HG03342 (cell line): ENCODE results near the gene EYS.
"Not testable (repeated sequence)": the region's sequence is repeated elsewhere in the genome, so short reads cannot be mapped to it uniquely, and the experiment has no call there.

Experiments
- ATAC-seq: cut with Tn5 transposase; IDR thresholded peaks from one replicate; pipeline ENCODE4 v1.9.1; 2021; ENCODE audit warnings: mild to moderate bottlenecking, moderate library complexity; ENCODE audit not compliant: unreplicated experiment

EYS gene

DNA sequence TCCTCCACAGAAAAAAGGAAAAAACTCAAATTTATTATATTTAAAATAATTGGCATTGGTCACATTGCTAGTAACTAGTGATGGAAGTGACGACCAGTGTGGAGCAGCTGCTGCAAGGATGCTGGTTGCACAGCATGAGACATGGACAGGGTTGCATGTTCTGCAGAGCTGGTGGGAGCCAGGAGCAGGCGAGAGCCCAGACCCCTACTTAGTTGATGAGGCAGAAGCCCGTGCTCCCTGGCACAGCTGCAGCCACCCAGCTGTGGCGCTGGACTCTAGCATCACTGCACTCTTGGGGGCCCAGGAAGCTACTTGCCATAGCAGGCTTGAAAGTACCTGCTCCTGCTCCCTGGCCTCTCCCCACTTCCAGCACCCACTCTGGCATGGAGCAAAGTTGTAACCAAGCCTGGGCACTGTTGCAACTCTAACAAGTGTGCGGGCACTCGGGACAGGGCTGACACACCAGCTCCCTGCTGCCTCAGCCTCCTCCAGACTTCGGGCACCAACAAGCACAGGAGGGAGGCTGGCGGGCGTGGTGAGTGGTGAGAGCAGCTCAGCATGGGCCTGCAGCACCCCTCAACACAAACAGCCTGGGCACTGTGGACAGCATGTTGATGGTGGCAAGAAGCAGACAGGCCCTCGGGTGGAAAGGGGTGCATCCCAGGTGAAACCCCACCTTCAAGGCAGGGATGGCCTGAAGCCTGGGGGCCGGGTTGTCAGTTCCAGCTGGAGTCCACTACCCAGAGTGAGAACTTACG is 69.6 kb downstream of the EYS start:
- ATAC-seq: no peak

GRCh38 chr6:65633501-65633900 is 73.5 kb downstream of the EYS start:
- ATAC-seq: no peak

- ATAC-seq: no peak
Observed at GRCh38 chr6:65631711-65632110, 75.3 kb downstream of the EYS start.

DNA sequence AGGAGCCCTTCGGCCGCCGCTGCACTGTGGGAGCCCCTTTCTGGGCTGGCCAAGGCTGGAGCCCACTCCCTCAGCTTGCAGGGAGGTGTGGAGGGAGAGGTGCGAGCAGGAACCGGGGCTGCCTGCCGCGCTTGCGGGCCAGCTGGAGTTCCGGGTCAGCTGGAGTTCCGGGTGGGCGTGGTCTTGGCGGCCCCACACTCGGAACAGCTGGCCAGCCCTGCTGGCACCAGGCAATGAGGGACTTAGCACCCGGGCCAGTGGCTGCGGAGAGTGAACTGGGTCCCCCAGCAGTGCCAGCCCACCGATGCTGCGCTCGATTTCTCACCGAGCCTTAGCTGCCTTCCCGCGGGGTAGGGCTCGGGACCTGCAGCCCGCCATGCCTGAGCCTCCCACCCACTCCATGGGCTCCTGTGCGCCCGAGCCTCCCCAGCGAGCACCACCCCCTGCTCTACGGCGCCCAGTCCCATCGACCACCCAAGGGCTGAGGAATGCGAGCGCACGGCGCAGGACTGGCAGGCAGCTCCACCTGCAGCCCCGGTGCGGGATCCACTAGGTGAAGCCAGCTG is 79.5 kb downstream of the EYS start:
- ATAC-seq: not testable (repeated sequence)

- ATAC-seq: no peak
Observed at GRCh38 chr6:65627015-65627414, 80.0 kb downstream of the EYS start.

DNA sequence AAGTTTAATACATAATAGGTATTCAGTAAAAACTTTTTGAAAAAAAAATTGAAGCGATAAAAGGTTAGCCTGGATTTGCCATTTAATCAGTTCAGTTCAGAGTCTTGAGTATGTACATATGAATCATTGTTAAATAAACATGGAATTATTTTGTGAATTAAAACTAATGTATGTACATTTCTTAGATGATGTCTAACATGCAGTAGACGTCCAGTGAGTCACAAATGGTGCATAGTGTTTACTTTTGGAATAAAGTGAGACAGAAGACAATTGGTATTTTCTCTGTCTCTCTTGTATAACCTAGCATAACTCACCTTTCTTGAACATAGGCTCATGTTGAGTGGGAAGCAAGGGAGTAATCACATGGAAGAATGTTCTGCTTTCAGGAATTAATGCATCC is 83.5 kb downstream of the EYS start:
- no peak for ATAC-seq

DNA sequence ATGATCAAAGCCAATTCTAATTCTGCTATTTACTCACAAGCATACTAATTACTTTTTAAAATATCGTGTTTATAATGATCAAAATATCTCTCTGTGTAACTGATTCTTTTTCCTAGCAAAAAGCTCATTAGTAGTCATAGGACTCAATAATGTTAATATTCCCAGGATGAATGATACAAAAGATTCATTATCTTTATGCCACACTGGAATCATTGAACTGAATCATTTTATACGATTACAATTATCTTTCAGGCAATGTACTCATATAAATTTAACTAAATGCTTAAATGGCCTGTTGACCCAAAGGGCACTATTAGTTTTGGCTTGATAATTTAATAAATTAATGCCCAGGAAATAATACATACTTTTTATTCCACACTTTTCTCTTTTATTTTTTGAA is 96.3 kb downstream of the EYS start:
- no peak for ATAC-seq

- no peak for ATAC-seq
Observed at GRCh38 chr6:65595540-65595939, 111.5 kb downstream of the EYS start.

- no peak for ATAC-seq
Observed at GRCh38 chr6:65570340-65570739, 136.7 kb downstream of the EYS start.

DNA sequence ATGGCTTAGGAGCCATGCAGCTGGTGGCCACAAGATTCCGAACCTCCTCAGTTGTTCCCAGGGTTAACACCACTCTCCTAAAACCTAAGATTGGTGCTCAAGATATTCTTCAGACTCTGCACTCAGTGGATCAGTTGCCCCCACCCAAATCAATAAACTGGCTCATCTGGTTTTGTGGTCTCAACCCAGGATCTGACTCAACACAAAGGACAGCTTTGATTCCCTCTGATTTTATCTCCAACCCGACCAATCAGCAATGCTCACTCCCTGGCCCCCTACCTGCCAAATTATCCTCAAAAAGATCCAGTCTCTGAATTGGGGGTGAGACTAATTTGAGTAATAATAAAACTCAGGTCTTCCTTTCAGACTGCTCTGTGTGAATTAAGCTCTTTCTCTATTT is 137.5 kb downstream of the EYS start:
- no peak for ATAC-seq

GRCh38 chr6:65569056-65569455 is 138.0 kb downstream of the EYS start:
- ATAC-seq: not testable (repeated sequence)

- no peak for ATAC-seq
Observed at GRCh38 chr6:65566117-65566516, 140.9 kb downstream of the EYS start.

DNA sequence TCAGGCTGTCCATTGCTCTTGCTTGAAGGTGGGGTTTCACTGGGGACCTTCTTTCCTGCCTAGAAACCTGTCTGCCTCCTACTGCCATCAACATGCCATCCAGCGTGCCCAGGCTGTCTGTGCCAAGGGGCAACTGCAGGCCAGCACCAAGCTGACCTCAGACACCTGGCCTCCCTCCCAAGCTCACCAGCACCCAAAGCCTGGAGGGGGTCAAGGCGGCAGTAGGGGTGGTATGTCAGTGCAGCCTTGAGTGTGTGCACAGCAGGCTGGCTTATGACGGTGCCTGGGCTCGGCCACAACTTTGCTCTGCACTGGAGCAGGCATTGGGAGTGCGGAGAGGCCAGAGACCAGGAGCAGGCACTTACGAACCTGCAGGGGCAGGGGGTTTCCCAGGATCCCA is 149.0 kb downstream of the EYS start:
- no peak for ATAC-seq

DNA sequence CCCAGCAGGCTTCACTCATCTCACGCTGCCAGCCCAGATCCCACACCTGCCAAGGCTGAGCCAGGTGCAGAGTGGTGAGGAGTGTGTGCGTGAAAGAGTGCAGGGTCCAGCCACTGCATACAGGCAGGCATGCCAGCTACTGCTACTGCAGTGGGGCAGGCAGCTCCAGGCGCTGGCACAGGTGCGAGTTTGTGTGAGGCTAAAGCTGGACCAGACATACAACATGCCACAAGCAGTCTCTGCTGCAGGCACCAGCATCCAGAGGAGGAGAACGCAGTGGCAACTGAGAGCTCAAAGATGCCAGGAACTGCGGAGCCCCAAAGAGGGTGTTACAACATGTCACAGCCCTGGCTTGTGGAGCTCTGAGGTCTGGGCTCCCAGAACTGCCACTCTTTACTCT is 149.8 kb downstream of the EYS start:
- ATAC-seq: no peak

DNA sequence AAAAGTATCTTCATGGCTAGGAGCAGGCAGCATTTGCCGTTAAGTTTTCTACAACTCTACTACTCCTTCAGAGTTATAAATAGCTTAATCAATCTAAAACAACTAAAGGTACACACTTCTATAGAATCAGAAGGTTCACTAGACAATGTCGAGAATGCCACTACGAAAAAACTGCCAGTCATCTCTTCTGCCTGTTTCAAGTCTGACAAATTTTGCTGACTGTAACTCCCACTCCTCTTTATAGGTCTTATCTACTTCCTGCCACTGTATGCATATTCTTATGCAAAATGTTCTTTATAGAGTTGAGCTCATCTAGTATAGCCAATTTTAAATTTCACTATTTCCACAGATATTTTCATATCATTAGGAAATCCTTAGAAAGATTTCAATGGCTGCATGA is 160.1 kb downstream of the EYS start:
- ATAC-seq: no peak

GRCh38 chr6:65545920-65546319 is 161.1 kb downstream of the EYS start:
- no peak for ATAC-seq

GRCh38 chr6:65538644-65539043 is 168.4 kb downstream of the EYS start:
- no peak for ATAC-seq

DNA sequence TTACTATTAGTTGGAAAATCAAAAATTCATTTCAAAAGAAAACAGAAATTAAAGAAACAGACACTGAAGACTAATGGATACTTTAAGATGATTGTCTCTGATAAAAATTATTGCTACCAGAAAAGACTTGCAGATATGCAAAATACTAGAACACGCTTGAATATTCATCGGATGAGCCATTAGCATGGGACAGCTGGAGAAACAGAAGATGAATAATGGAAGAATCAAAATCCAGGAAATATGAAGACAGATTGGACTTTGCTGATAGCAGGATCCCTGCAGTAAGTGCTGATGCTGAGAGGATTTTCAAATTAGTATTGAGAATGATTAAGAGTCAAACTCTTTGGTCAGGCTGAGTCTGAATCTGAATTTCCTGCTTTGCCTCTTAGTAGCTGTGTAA is 169.4 kb downstream of the EYS start:
- ATAC-seq: no peak

GRCh38 chr6:65531533-65531932 is 175.5 kb downstream of the EYS start:
- no peak for ATAC-seq

GRCh38 chr6:65524232-65524631 is 182.8 kb downstream of the EYS start:
- no peak for ATAC-seq

DNA sequence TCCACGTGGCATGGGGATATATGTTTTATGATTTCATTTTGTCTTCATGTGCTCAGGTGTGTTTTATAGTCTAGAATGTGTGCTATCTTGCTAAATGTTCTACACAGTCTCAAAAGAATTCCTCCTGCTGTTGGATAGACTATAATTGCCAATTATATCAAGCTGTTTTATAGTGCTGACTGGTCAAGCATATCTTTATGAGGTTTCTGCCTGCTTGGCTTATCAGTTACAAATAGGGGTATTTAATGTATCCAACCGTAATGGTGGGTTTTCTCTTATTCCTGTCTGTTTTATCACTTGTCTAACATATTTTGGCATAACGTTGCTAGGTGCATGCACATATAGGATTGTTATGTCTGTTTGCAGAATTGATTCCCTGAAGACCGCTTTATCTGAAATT is 201.3 kb downstream of the EYS start:
- ATAC-seq: no peak

DNA sequence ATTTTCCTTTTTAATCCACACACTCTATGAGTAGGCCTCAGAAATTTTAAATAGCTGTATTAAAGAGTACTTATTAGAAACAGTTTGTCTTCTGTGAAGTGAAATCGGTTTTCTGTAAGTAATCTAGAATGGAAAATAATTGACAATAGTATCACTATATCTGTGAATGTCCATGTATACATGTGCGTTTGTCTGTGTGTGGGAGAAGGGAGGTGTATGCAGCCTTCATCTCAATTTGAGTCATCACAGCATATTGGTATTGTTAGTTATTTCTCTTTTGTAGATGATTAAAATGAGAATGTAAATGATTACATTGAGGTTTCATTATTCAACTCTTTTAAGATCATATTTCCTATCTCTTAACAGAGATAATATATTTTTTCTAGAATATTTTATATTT is 206.0 kb downstream of the EYS start:
- no peak for ATAC-seq

DNA sequence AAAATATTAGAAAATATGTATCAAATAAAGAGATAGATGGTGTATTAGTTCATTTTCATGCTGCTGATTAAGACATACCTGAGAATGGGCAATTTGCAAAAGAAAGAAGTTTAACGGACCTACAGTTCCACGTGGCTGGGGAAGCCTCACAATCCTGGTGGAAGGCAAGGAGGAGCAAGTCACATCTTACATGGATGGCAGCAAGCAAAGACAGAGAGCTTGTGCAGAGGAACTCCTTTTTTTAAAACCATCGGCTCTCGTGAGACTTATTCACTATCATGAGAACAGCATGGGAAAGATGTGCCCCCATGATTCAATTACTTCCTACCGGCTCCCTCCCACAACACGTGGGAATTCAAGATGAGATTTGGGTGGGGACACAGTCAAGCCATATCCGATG is 223.4 kb downstream of the EYS start:
- ATAC-seq: not testable (repeated sequence)
